B cell (primary cell): ENCODE data around the gene HS3ST3A1.

Experiments used
- CTCF ChIP-seq: fragments of 200-600 bp; IDR thresholded peaks from one replicate; pipeline ENCODE4 v1.8.0; 2022; ENCODE audit warnings: antibody characterized with exemption, mild to moderate bottlenecking
- EZH2 ChIP-seq: IDR thresholded peaks from 2 replicates; pipeline ENCODE4 v1.6.1; 2012; ENCODE audit warnings: borderline replicate concordance, low read depth, mild to moderate bottlenecking, moderate library complexity, low read length; ENCODE audit not compliant: insufficient read depth, poor library complexity, severe bottlenecking

- TF ChIP-seq CTCF, result no peak
- no peak for TF ChIP-seq EZH2
Measured at GRCh38 chr17:13523164-13523563, 78.6 kb downstream of the HS3ST3A1 start.
